Right lung (tissue), 5 donors: ENCODE data around the gene COL17A1. TPM values are rescaled to one million over a fixed set of nuclear protein-coding genes. Genes with fewer than 3 reads are reported as not detected.

Experiments used
- DNase-seq, 2 donors: peaks; one replicate each; pipeline ENCODE4 v3.0.0-alpha.2; 2013
- polyA plus RNA-seq, 5 donors: library from polyadenylated mRNA; unstranded; fragments of 120-200 nt; gene quantifications; one replicate each; pipeline versions ENCODE4 v1.2.1 to v1.2.3, GENCODE V29; 2013; ENCODE audit warnings: inconsistent platforms in 1 of 5, low replicate concordance in 1 of 5; ENCODE audit not compliant: insufficient read length in 5 of 5, insufficient read depth in 1 of 5

COL17A1 gene
- polyA plus RNA-seq, 5 donors, result 0.82 to 1.5 (median 0.85) TPM

DNA sequence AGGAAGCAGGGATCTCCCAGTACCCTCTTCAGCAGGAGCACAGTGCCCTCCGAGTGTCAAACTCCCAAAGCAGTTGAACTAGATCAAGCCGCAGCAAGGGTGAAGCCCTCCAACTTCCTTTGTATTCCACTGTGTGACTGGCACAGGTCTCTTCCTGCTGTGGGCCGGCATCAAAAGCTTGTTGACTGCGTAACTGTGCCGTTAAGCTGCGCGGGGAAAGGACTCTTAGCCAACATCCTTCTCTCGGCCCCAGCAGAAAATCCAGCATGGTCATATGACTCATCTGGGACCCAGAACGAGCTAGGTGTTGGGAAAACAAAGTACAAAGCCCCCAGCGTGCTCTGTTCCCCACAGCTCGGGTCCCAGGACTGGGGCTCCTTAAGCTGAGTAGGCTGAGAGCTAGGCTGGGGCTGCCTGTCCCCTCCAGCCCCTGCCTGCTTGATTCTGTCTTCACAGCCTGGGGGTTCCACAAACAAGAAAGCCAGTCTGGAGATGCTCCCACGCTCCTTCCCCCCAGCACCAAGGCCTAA lies 52.2 kb downstream of the COL17A1 start:
- no peak for DNase-seq

GRCh38 chr10:104032144-104032775 lies 53.4 kb downstream of the COL17A1 start:
- no peak for DNase-seq

DNA sequence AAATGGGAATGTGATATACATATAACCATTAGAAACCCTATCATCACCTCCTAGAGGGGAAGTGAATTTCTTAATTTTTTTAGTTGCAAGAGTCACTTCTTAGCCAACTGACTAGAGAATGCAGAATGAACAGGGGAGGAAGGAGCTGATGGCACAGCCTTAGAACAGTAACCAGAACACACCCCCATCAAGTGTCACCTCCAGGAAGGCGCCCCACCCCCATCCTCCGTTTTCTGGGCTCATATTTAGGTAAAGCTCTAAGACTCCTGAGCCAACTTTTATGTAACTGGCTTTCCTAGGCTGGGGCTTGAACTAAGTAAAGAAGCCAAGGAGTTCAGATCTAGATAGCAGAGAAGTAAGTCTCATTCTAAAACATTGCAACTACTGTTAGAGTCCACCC lies 54.0 kb downstream of the COL17A1 start:
- no peak for DNase-seq

- DNase-seq, result peak in 1 of 2 donors; percentile 20
These were observed 56.2 kb downstream of the COL17A1 start for GRCh38 chr10:104029521-104029860.

GRCh38 chr10:104028823-104029520 lies 56.7 kb downstream of the COL17A1 start:
- DNase-seq, result no peak

DNA sequence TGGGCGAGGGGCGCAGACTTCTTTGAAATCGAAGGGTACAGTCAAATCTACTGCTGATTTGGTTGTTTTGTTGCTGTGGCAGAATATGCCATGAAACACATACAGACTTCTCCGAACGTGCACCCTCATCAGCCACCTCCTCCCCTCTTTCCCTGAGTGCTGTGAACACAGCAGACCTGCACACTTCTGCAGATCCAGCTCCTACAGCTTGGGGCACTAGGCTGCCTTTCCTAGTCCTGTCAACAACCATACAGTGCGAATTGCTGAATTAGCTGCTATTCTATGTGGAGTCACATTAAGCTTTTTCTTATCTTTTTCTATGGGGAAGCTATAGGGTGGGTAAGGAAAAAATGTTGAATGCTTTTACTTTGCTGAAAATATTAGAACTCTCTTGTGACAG lies 57.5 kb downstream of the COL17A1 start:
- DNase-seq, result peak in 1 of 2 donors; percentile 23

- no peak for DNase-seq
These were observed 58.9 kb downstream of the COL17A1 start for GRCh38 chr10:104026762-104027161.

GRCh38 chr10:104025524-104025923 lies 60.2 kb downstream of the COL17A1 start:
- DNase-seq, result no peak

DNA sequence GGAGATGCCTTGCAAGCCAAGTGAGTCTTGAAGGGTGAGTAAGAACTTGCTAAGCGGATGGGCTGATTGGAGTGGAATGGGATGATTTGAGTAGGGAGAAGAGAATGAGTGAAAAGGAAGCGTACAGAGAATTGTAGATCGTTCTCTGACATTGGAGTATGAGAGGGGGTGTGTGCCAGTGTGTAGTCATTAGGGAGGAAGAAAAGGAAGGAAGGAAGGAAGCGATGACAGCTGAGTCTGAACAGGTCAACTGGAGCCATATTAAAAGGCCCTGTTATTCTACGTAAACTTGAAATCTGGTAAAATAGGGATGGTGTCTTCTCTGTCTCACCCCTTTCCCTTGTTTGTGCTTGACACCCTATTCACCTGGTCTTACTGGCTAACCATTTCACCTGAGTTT lies 63.7 kb downstream of the COL17A1 start:
- DNase-seq, result no peak

GRCh38 chr10:104021246-104021645 lies 64.4 kb downstream of the COL17A1 start:
- no peak for DNase-seq

GRCh38 chr10:104020020-104020419 lies 65.7 kb downstream of the COL17A1 start:
- DNase-seq, result no peak

DNA sequence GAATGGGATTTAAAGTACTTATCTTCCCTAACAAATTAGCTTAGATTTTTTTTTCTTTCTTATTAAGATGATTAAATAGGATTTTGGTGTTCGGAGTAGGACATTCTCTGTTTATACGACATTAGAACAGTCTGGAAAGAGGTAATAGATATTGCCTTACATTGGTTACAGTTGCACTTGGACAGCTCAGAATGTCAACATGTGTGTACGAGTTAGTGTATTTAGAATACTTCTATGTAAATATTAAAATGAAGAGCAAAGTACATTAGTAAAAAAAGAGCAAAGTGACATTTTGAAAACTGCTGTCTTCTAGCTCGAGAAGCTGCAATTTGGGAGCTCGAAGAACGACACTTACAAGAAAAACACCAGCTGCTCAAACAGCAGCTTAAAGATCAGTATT lies 67.2 kb downstream of the COL17A1 start:
- DNase-seq, result no peak

DNA sequence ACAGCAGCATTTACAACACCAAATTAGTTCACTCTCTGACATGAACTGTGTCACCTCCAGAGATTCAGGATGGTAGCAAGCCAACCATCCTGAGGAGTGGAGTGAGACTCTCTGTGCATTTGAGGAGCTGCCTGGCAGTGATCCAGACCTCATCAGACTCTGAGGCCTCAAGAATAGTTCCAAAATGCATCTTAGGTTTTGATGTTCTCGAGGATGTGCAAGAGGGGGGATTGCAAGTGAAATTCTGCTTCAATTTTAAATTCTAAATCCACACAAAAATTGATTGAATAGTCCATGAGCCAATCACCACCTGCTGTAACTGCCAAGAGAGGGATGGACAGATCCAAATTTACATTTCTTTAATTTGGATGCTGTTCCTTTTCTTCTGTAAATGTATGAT lies 69.0 kb downstream of the COL17A1 start:
- no peak for DNase-seq

DNA sequence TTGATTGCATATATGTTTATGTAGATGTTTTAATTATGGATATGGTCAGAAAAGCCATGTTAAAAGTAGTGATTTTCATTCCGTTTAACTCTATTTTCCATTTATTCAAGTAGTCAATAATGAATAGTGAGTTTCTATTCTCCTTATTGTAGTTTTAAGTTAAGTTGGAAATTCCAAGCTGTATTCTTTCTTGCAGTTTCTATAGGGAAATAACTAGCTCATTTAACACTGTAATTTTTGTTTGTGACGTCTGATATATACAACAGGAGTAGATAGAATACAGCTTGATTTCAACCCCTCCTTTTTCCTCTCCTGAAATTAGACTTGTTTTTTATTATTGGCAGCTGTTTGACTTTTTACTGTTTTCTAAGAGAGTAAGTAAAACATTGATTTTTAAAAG lies 71.5 kb downstream of the COL17A1 start:
- no peak for DNase-seq

- DNase-seq, result no peak
These were observed 72.2 kb downstream of the COL17A1 start for GRCh38 chr10:104013489-104013888.

DNA sequence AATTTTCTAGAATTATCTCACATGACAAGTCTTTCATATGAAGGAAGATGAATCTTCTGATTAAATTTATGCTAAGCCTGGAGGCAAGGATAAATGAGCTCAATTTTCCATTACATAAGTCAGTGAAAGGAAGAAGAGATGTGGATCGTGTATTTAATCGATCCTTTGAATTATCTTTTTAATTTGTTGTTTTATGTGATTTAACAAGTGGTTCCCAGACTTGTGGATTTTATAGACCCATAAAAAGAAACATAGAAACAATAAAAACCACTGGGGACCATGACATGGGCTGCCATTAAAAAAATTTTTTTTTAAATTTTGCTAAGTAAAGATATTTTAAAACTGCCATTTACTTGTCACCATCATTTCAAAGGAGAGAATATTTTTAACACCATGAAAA lies 73.8 kb downstream of the COL17A1 start:
- no peak for DNase-seq

DNA sequence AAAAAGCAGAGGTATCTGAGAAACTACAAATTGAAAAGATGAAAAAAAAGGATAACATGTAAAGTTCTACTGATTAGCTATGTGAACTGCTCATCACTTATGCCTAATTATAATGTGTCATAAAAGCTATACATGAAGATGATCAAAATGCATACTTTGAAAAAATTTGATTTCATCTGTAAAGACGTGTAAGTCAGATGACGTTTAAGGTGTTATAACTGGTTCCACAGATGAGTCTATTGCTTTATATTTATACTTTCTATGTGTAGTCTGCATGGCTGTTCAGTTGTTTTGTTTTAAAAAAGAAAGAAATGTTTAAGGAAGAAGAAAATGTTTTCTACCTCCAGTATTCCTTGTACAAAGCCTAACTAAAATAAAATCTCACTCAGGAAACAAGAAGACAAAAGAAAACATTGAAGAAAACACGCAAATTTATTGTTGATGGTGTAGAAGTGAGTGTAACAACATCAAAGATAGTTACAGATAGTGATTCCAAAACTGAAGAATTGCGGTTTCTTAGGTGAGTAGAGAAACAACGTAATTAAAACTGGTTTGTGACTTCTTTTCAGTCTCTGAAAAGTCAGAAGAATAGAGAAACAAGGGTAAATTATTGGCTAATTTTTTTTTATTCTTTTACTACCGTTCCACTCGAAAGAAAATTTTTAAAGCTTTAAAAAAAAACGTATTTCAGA lies 80.4 kb downstream of the COL17A1 start:
- DNase-seq, result no peak

- no peak for DNase-seq
These were observed 82.8 kb downstream of the COL17A1 start for GRCh38 chr10:104002911-104003310.

- no peak for DNase-seq
These were observed 86.9 kb downstream of the COL17A1 start for GRCh38 chr10:103998805-103999204.

DNA sequence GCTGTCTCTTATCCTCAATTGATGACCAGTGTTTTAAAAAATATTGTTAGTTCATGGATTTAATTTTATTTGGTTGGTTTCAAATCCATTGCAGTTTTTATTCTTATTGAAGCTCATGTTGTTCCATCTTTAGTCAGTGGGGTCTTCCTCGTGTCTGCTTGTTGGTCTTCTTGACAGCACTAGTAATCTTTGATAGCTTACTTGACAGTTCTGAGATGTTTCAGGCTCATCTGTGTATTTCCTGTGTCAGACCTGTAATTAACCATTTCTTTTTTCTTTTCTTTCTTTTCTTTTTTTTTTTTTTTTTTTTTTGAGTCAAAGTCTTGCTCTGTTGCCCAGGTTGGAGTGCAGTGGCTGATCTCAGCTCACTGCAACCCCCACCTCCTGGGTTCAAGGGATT lies 90.5 kb downstream of the COL17A1 start:
- DNase-seq, result no peak

DNA sequence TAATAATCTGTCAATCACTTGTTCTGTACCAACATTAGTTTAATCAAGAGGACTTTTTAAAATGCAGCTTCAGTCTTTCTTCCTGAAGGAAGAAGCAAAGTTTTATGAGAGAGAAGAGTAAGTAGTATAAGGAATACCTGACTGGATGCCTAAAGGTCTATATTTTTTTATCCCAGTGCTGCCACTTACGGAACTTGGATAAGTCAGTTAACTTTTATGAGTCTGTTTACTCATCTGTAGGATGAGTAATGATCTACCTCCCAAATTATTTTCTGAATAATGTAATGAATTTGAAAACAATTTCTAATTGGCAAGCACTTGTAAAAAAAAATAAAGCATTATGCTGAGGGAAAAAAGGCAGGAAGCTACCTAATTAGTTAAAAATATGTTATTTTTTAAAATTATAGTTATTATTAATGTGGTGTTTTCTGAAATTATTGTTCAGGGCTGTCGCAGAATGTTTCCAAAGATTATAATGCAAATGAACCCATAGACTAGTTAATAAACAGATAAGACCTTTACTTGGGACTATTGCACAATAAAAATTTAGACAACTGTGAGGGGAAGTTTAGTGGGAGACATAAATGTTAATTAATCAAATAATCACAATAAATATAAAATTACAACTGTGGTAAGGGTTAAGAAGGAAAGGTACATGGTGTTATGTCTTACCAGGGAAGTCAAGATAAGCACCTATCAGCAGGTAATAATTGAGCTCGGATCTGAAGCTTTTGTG lies 94.1 kb downstream of the COL17A1 start:
- DNase-seq, result no peak

DNA sequence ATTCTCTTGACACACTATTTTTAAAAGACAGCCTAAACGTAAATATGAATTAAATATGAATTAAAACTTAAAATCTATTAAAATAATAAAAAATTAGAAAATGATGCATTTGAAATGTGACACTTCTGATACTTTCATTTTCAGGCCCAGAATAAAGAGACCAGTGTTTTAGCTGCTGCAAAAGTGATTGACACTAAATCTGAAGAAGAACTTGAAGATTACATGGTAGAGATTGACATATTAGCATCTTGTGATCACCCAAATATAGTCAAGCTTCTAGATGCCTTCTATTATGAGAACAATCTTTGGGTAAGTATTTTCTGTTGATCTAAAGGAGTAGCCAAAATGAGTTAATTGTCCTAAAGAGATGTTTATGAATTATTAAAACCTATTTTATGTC lies 95.1 kb downstream of the COL17A1 start:
- DNase-seq, result no peak
